Psoas muscle (tissue), 8 donors: Measurements from ENCODE around the gene ZNF831. TPM values are rescaled to one million over a fixed set of nuclear protein-coding genes. Genes with fewer than 3 reads are reported as not detected.

Experiments
- ATAC-seq, 4 donors: fragments of 200-7000 bp; cut with Tn5 transposase; one replicate each; pipeline ENCODE4 v1.9.1; 2020; ENCODE audit warnings: moderate library complexity in 3 of 4, mild to moderate bottlenecking in 2 of 4
- DNase-seq, 2 donors: peaks; one replicate each; pipeline ENCODE4 v3.0.0-alpha.2; 2020
- H3K27ac ChIP-seq: fragments of 200-600 bp; one replicate; pipeline ENCODE4 v1.8.0; 2022
- H3K27me3 ChIP-seq, 3 donors: fragments of 200-600 bp in 1 of 3; one replicate each; pipeline versions ENCODE4 v1.6.1 to v1.8.0; 2013 to 2022; ENCODE audit warnings: low read length in 2 of 3, mild to moderate bottlenecking in 2 of 3, moderate library complexity in 1 of 3; ENCODE audit not compliant: insufficient read depth in 3 of 3
- H3K36me3 ChIP-seq, 2 donors: fragments of 200-600 bp in 1 of 2; one replicate each; pipeline versions ENCODE4 v1.6.1 to v1.8.0; 2013 to 2022; ENCODE audit warnings: low read depth in 1 of 2, mild to moderate bottlenecking in 1 of 2, moderate library complexity in 1 of 2; ENCODE audit not compliant: insufficient read depth in 1 of 2
- H3K4me1 ChIP-seq: fragments of 200-600 bp; one replicate; pipeline ENCODE4 v1.8.0; 2022
- H3K4me3 ChIP-seq: fragments of 200-600 bp; one replicate; pipeline ENCODE4 v1.8.0; 2022; ENCODE audit warnings: mild to moderate bottlenecking
- H3K9me3 ChIP-seq: fragments of 200-600 bp; one replicate; pipeline ENCODE4 v1.8.0; 2022
- CTCF ChIP-seq: fragments of 200-600 bp; IDR thresholded peaks from one replicate; pipeline ENCODE4 v1.8.0; 2022; ENCODE audit warnings: antibody characterized with exemption
- WGBS, 3 donors: extraction: QIAGEN DNeasy Blood & Tissue Kit; methylation state at CpG; one replicate each; pipeline versions ENCODE4 v1.1.6 to v1.1.7; 2013; 5-methylcytosine and 5-hydroxymethylcytosine counted together
- intact Hi-C, 2 donors: fragments of 100-400 bp; cut with DNase I; formaldehyde crosslinking; loops; one replicate each; pipeline versions ENCODE4 v1.11.0 to v1.14.2; 2022
- polyA plus RNA-seq, 3 donors: library from polyadenylated mRNA; stranded (reverse); fragments of 200-250 nt; gene quantifications; one replicate each; pipeline ENCODE4 v1.2.3, GENCODE V29; 2013
- total RNA-seq, 4 donors: library from RNA; stranded (reverse); fragmentation: NEBNext Ultra II Directional in 2 of 4; extraction: Animal tissue kit (Norgen Biotek cat#: 25700) in 2 of 4; gene quantifications; one replicate each; pipeline versions ENCODE4 v1.2.1 to v1.2.4, GENCODE V29; 2021 to 2023
- donor health status: healthy with polysubstance abuse.
- donor health status: DM: no; HTN: no; CAD: no; lungs with moderate emphysema.
- donor health status: Bipolar disorder and iron deficiency.
- donor health status: healthy.
- donor health status: DM: yes; HTN: yes; CAD: no.
- donor health status: DM: no; HTN: no; CAD: no.
- donor health status: DM: no; HTN: no; CAD: no.
- donor health status: DM: yes; HTN: yes; CAD: no.

ZNF831 gene
- total and polyA plus RNA-seq, 7 donors = 0.01 to 0.08 (median 0.03) TPM; not detected in 1

GRCh38 chr20:59222253-59223181, 58.9 kb downstream of the ZNF831 start:
- peak; percentile 91 for TF ChIP-seq CTCF
- H3K27ac ChIP-seq = no peak overlapping the region
- H3K4me1 ChIP-seq = peaks cover 12% of the 10 kb centered on the region
- ATAC-seq (peak; percentile 87 to 99 (median 94)), DNase-seq (peak; percentile 81 to 86)
- no peaks in the 10 kb centered on the region for H3K9me3 ChIP-seq
- WGBS, 3 donors = 1% methylated on average over 44 to 51 of the region's 51 CpGs
- no peaks in the 10 kb centered on the region for H3K36me3 ChIP-seq
- H3K27me3 ChIP-seq = peaks cover 0 to 28% (median 3%) of the 10 kb centered on the region in 3 donors
- H3K4me3 ChIP-seq = peak overlapping the region; percentile 75
- intact Hi-C loops = loop anchor here (1.0 to 10.0 kb wide), 5 partner anchors 134 to 352 kb away; no protein-coding TSS in a partner anchor

GRCh38 chr20:59223182-59223601, 59.6 kb downstream of the ZNF831 start:
- intact Hi-C loops = loop anchor here (1.0 to 10.0 kb wide), 4 partner anchors 136 to 353 kb away; no protein-coding TSS in a partner anchor
- H3K4me3 ChIP-seq = peak overlapping the region; percentile 75
- ATAC-seq (peak in 1 of 4 donors; percentile 18), DNase-seq (no peak)
- WGBS, 3 donors = 8 to 13% (median 10%) methylated on average over 21 of the region's 21 CpGs
- H3K4me1 ChIP-seq = peaks cover 12% of the 10 kb centered on the region
- no peaks in the 10 kb centered on the region for H3K9me3 ChIP-seq
- no peak for TF ChIP-seq CTCF
- no peak overlapping the region for H3K27ac ChIP-seq
- no peaks in the 10 kb centered on the region for H3K36me3 ChIP-seq
- H3K27me3 ChIP-seq = peaks cover 0 to 28% (median 3%) of the 10 kb centered on the region in 3 donors

- Histone ChIP-seq H3K27ac (no peak overlapping the region), H3K4me3 (no peak overlapping the region), H3K4me1 (peaks cover 12% of the 10 kb centered on the region), H3K9me3 (no peaks in the 10 kb centered on the region), H3K27me3 (peaks cover 0 to 28% (median 3%) of the 10 kb centered on the region in 3 donors), H3K36me3 (no peaks in the 10 kb centered on the region)
- TF ChIP-seq CTCF = no peak
- WGBS, 3 donors = 62 to 73% (median 69%) methylated on average over 12 of the region's 12 CpGs
- no peak for DNase-seq
- intact Hi-C loops = loop anchor here (1.0 to 10.0 kb wide), 4 partner anchors 136 to 353 kb away; no protein-coding TSS in a partner anchor
- no peak for ATAC-seq
These were observed 60.1 kb downstream of the ZNF831 start for GRCh38 chr20:59223750-59224149.

- TF ChIP-seq CTCF = no peak
- 92 to 95% (median 93%) methylated on average over 8 of the region's 8 CpGs for WGBS, 3 donors
- H3K36me3 ChIP-seq = no peaks in the 10 kb centered on the region
- no peak for DNase-seq
- H3K27me3 ChIP-seq = peaks cover 0 to 28% (median 3%) of the 10 kb centered on the region in 3 donors
- intact Hi-C loops = loop anchor here (5.0 to 10.0 kb wide), 2 partner anchors 137 to 271 kb away; no protein-coding TSS in a partner anchor
- H3K4me3 ChIP-seq = no peak overlapping the region
- H3K4me1 ChIP-seq = peaks cover 12% of the 10 kb centered on the region
- H3K27ac ChIP-seq = no peak overlapping the region
- no peak for ATAC-seq
- H3K9me3 ChIP-seq = no peaks in the 10 kb centered on the region
These were observed 60.6 kb downstream of the ZNF831 start for GRCh38 chr20:59224236-59224635.
